Sigmoid colon (tissue), 4 donors: Measurements from ENCODE around the gene FOXR1.

Source experiments
- CTCF ChIP-seq, 4 experiments: fragments of 450-650 bp in 3 of 4; fragments of 200-600 bp in 1 of 4; IDR thresholded peaks; one replicate each; pipeline ENCODE4 v1.5.1; 2016 to 2019; ENCODE audit warnings: antibody characterized with exemption in 4 of 4, mild to moderate bottlenecking in 3 of 4, moderate library complexity in 2 of 4
- EP300 ChIP-seq, 4 donors: sonication (generic); formaldehyde crosslinking; IDR thresholded peaks; one replicate each; pipeline ENCODE4 v1.6.1; 2017; ENCODE audit warnings: antibody characterized with exemption in 4 of 4
- POLR2A ChIP-seq, 2 donors: fragments of 450-650 bp; IDR thresholded peaks; one replicate each; pipeline ENCODE4 v1.6.1; 2016; ENCODE audit warnings: antibody characterized with exemption in 2 of 2, mild to moderate bottlenecking in 2 of 2, moderate library complexity in 2 of 2

DNA sequence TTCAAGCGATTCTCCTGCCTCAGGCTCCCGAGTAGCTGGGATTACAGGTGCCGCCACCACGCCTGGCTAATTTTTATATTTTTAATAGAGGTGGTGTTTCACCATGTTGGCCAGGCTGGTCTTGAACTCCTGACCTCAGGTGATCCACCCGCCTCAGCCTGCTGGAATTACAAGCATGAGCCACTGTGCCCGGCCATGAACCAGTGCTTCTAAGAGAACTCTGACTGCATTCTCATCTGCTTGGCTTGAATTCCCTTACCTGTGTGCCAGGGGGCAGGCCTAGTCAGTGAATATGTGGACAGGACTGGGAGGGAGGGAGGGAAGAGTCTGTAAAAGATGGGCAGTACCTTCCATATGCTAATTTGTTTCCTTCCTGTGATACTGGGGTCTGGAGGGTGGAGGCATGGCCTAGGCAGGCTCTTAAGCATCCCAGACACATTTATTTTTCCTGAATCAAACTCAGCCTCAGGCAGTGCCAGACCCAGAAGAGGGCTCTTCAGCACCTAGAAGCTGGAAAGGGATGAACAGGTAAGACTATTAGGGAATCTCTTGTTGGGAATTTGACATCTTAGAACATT is 40.0 kb downstream of the FOXR1 start:
- TF ChIP-seq POLR2A (IDR thresholded peaks at IDR 0.05) (no peak), CTCF (IDR thresholded peaks at IDR 0.05) (no peak), EP300 (IDR thresholded peaks at IDR 0.05) (no peak)
